T47D (cell line): Measurements from ENCODE around the gene TERT.
A peak's percentile ranks its signal among the peaks of the same experiment; 100 is the strongest.
"Not testable (repeated sequence)": the region's sequence is repeated elsewhere in the genome, so short reads cannot be mapped to it uniquely, and the experiment has no call there.

Experiments used
- DNase-seq, 2 experiments: peaks; one replicate each; pipeline versions ENCODE4 v3.0.0 to v3.0.0-alpha.2; 2011 to 2012; ENCODE audit warnings: low read depth in 1 of 2, low spot score in 1 of 2
- JUND ChIP-seq: IDR thresholded peaks from 2 replicates; pipeline ENCODE4 v1.6.1; 2012; ENCODE audit warnings: low read depth
- in situ Hi-C: cut with HindIII; loops from 2 replicates; pipeline ENCODE4 v1.10.0; 2016; ENCODE audit warnings: low sequenced_read_pairs, low pct_unique_long_range_greater_than_20kb

TERT gene

GRCh38 chr5:1294835-1295649, at the start of gene TERT:
TSS of gene TERT (minus strand) at chr5:1295068. CDS start at chr5:1294989, 79 bp downstream.
- peak in 1 of 2 experiments; percentile 2 for DNase-seq
- in situ Hi-C loops, result no loop called here
- TF ChIP-seq JUND, result no peak

- DNase-seq, result peak in 1 of 2 experiments; percentile 49
- no peak for TF ChIP-seq JUND
- in situ Hi-C loops, result no loop called here
Measured at GRCh38 chr5:1343931-1344901, 49.3 kb upstream of the TERT start.

- DNase-seq, result no peak
- in situ Hi-C loops, result no loop called here
- TF ChIP-seq JUND, result no peak
Measured at GRCh38 chr5:1343315-1343751, 48.5 kb upstream of the TERT start.

GRCh38 chr5:1342711-1343110, 47.8 kb upstream of the TERT start:
- DNase-seq, in situ Hi-C loops: not testable (repeated sequence)

GRCh38 chr5:1342268-1342667, 47.4 kb upstream of the TERT start:
- in situ Hi-C loops, result no loop called here
- no peak for TF ChIP-seq JUND
- DNase-seq, result no peak

GRCh38 chr5:1341863-1342262, 47.0 kb upstream of the TERT start:
- no peak for DNase-seq
- no peak for TF ChIP-seq JUND
- in situ Hi-C loops, result no loop called here

- in situ Hi-C loops, DNase-seq: not testable (repeated sequence)
Measured at GRCh38 chr5:1339818-1340210, 44.9 kb upstream of the TERT start.

- in situ Hi-C loops, DNase-seq: not testable (repeated sequence)
Measured at GRCh38 chr5:1339139-1339817, 44.4 kb upstream of the TERT start.

- no peak for DNase-seq
- TF ChIP-seq JUND, result no peak
- in situ Hi-C loops, result no loop called here
Measured at GRCh38 chr5:1338506-1339070, 43.7 kb upstream of the TERT start.

GRCh38 chr5:1338196-1338490, 43.3 kb upstream of the TERT start:
- no peak for TF ChIP-seq JUND
- no peak for DNase-seq
- in situ Hi-C loops, result no loop called here

- in situ Hi-C loops, result no loop called here
- TF ChIP-seq JUND, result no peak
- no peak for DNase-seq
Measured at GRCh38 chr5:1337489-1338195, 42.8 kb upstream of the TERT start.
